ENCODE results near the gene NRG2.

The NRG2 gene

GRCh38 chr5:139806726-139807646 lies 236.1 kb downstream of the NRG2 start:
- no peak for DNase-seq

GRCh38 chr5:139806111-139806510 lies 237.0 kb downstream of the NRG2 start:
- DNase-seq, result no peak

GRCh38 chr5:139805545-139805944 lies 237.6 kb downstream of the NRG2 start:
- DNase-seq, result no peak

- DNase-seq, result no peak
Observed at GRCh38 chr5:139804800-139805397, 238.2 kb downstream of the NRG2 start.

- DNase-seq, result no peak
Observed at GRCh38 chr5:139803978-139804377, 239.1 kb downstream of the NRG2 start.

- DNase-seq, result no peak
Observed at GRCh38 chr5:139799359-139799758, 243.7 kb downstream of the NRG2 start.

- no peak for DNase-seq
Observed at GRCh38 chr5:139798883-139799282, 244.2 kb downstream of the NRG2 start.

- no peak for DNase-seq
Observed at GRCh38 chr5:139797856-139798510, 245.1 kb downstream of the NRG2 start.

- DNase-seq, result no peak
Observed at GRCh38 chr5:139797335-139797734, 245.8 kb downstream of the NRG2 start.
